HUES6 (cell line): ENCODE measurements around the gene AHCYL1.

ENCODE experiments used
- H3K27ac ChIP-seq: 2 replicates; pipeline ENCODE4 v1.7.0; 2013; ENCODE audit warnings: low read depth, mild to moderate bottlenecking, low read length, inconsistent platforms
- H3K27me3 ChIP-seq: 2 replicates; pipeline ENCODE4 v1.6.1; 2013; ENCODE audit warnings: low read length; ENCODE audit not compliant: control insufficient read depth, insufficient read depth
- H3K36me3 ChIP-seq: 2 replicates; pipeline ENCODE4 v1.6.1; 2013; ENCODE audit warnings: low read length; ENCODE audit not compliant: control insufficient read depth, insufficient read depth
- H3K4me1 ChIP-seq: 2 replicates; pipeline ENCODE4 v1.6.1; 2013; ENCODE audit warnings: low read length; ENCODE audit not compliant: control insufficient read depth, insufficient read depth
- H3K4me3 ChIP-seq: 2 replicates; pipeline ENCODE4 v1.5.1; 2013; ENCODE audit warnings: low read depth, low read length
- H3K9ac ChIP-seq: one replicate; pipeline ENCODE4 v1.6.1; 2013; ENCODE audit warnings: mild to moderate bottlenecking, low read length
- H3K9me3 ChIP-seq: 2 replicates; pipeline ENCODE4 v1.6.1; 2013; ENCODE audit warnings: low read depth, low read length; ENCODE audit not compliant: control insufficient read depth, insufficient read depth

Gene AHCYL1

DNA sequence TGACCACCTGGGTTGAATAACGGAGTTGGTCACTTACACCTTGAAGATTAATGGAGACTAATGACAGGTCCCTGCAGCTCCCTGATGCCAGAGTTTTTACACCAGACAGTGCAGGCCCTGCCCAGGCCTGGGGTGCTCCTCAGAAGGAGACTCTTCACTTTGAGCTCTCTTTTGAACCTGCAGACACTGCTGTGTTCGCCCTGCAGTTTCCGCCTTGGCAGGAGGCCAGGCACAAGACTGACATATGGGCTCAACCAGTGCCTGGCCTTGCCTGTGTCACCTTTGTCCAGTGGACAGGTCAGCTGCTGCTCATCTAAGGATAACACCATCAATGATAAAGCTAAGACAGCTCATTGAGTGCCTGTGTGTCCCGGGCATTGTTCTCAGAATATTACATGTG, 55.1 kb downstream of the AHCYL1 start:
- Histone ChIP-seq H3K4me3 (no peak overlapping the region), H3K36me3 (peaks cover 74% of the 10 kb centered on the region), H3K27me3 (no peaks in the 10 kb centered on the region), H3K27ac (no peak overlapping the region), H3K4me1 (peaks cover 6% of the 10 kb centered on the region), H3K9ac (no peak overlapping the region), H3K9me3 (no peaks in the 10 kb centered on the region)

DNA sequence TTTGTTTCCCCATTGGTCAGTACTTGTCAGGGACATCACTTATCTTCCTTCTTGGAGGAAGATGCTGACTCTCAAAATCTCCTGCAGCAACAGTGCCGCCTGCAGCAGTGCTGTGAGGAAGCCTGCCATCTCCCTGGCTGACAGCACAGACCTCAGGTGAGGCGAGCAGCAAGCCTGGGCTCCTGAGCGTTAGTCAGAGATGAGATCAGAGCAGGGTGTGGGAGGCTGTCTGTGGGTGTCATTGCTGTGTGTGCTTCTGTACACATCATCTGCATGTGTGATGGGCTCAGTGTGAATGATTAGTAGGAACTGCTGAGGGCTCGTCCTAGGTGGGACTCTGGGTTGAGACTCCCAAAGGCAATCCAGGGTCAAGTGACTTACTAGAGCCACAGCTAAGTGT, 56.0 kb downstream of the AHCYL1 start:
- no peak overlapping the region for H3K4me3 ChIP-seq
- H3K36me3 ChIP-seq, result peaks cover 83% of the 10 kb centered on the region
- H3K9ac ChIP-seq, result no peak overlapping the region
- H3K27ac ChIP-seq, result no peak overlapping the region
- H3K4me1 ChIP-seq, result peaks cover 3% of the 10 kb centered on the region
- no peaks in the 10 kb centered on the region for H3K27me3 ChIP-seq
- no peaks in the 10 kb centered on the region for H3K9me3 ChIP-seq

DNA sequence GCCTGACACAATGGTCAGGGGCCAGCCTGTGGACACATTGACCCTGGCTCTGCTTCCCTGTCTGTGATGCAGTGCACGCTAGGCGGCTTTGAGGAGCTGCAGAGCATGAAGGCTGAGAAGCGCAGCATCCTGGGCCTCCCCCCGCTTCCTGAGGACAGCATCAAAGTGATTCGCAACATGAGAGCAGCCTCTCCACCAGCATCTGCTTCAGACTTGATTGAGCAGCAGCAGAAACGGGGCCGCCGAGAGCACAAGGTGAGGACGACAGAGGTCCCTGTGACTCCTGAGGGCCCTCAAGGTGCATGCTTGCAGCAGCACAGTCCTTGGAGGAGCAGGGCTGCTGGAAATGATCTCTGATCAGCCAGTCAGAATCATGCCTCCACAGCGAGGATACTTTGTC, 58.5 kb downstream of the AHCYL1 start:
- H3K4me1 ChIP-seq, result no peaks in the 10 kb centered on the region
- no peak overlapping the region for H3K9ac ChIP-seq
- H3K9me3 ChIP-seq, result no peaks in the 10 kb centered on the region
- H3K27ac ChIP-seq, result no peak overlapping the region
- H3K4me3 ChIP-seq, result no peak overlapping the region
- no peaks in the 10 kb centered on the region for H3K27me3 ChIP-seq
- peaks cover 98% of the 10 kb centered on the region for H3K36me3 ChIP-seq

DNA sequence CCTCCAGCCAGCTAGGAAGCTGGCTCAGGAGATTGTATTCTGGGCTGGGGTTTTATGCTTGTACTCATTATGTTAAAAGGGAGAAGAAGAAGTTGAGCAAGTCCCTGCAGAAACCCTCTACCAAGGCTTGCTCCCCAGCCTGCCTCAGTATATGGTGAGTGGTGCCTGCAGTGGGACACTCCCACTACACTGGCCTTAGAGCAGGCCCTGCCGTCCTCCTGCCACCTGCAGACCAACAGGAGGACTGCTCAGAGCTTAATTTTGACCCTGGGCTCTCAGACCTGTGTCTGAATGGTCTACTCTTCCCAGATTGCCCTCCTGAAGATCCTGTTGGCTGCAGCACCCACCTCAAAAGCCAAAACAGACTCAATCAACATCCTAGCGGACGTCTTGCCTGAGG, 62.9 kb downstream of the AHCYL1 start:
- Histone ChIP-seq H3K4me1 (no peaks in the 10 kb centered on the region), H3K9ac (no peak overlapping the region), H3K27me3 (no peaks in the 10 kb centered on the region), H3K4me3 (no peak overlapping the region), H3K36me3 (peaks cover 98% of the 10 kb centered on the region), H3K9me3 (no peaks in the 10 kb centered on the region), H3K27ac (no peak overlapping the region)

DNA sequence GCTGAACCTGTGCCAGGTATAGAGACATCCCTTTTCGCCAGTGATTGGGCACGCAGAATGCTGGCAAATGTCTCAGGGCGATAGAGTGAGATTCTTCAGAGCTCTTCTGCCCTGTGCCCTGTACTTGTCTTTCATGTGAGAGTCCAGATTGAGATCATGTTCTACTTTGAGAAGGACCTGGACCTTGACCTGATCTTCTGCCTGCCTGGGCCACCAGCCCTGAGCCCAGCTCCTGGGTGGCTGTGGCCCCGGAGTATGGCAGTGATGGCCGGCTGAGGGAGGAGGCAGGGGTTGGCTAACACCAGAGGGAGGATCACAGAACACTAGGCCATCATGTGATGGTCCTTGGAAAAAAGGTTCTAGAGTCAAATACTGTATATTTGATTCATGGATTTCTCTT, 63.7 kb downstream of the AHCYL1 start:
- Histone ChIP-seq H3K27ac (no peak overlapping the region), H3K4me3 (no peak overlapping the region), H3K9ac (no peak overlapping the region), H3K27me3 (no peaks in the 10 kb centered on the region), H3K9me3 (no peaks in the 10 kb centered on the region), H3K4me1 (no peaks in the 10 kb centered on the region), H3K36me3 (peaks cover 98% of the 10 kb centered on the region)

DNA sequence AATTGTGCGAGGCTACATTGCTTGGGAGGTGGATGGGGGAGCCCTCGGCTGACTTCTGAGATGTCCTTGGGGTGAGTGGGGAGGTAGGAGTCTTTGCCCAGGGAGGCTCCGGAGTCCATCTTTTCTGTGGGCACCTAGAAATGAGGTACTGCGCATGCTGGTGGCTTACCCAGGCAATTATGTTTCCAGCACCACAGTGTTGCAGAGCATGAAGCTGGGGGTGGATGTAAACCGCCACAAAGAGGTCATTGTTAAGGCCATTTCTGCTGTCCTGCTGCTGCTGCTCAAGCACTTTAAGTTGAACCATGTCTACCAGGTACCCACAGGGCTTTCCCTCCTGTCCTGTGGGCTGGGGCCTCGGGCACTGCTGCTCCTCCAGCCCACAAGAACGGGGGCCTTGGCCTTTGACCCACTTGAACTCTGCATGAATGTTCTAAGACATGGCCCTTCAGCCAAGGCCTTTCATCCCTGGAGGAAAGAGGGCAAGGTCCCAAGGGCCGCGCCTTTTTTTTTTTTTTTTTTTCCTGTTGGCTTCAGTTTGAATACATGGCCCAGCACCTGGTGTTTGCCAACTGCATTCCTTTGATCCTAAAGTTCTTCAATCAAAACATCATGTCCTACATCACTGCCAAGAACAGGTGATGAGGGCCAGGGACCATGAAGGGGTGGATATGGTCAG, 64.5 kb downstream of the AHCYL1 start:
- H3K27me3 ChIP-seq, result no peaks in the 10 kb centered on the region
- no peak overlapping the region for H3K27ac ChIP-seq
- no peaks in the 10 kb centered on the region for H3K9me3 ChIP-seq
- no peak overlapping the region for H3K4me3 ChIP-seq
- no peak overlapping the region for H3K9ac ChIP-seq
- peaks cover 97% of the 10 kb centered on the region for H3K36me3 ChIP-seq
- H3K4me1 ChIP-seq, result no peaks in the 10 kb centered on the region

DNA sequence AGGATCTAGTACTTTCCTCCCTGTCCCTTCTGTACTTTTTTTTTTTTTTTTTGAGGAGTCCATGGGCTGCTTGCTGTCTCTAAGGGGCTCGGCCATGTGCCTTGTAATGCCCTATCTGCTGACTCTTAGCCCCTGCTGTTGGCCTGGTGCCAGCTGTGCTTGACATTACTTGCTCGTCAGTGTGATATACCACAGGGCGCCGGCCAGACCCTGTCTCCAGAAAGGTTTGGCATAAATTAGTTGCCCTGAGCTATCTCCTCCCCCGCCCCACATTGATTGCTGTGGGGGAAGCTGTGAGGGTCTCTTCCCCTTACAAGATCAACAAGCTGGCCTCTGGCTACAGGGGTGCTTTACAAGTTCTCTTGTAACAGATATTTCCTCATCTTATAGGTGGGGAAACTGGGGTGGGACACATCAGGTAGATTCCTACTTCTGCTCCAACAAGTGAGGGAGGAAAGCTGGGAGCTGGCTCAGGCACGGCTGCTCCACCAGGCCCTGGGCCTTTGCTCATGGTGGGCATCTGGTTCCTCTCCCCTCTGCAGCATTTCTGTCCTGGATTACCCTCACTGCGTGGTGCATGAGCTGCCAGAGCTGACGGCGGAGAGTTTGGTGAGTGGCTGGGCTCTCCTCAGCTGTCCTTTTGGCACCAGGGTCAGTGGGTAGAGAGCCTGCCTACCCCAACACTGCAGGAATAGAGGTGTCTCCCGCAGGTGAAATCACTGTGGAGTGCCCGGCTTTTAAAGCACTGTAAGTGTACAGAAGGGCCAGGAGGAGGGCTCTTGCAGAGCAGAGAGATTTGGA, 65.4 kb downstream of the AHCYL1 start:
- H3K27ac ChIP-seq, result no peak overlapping the region
- H3K9ac ChIP-seq, result no peak overlapping the region
- H3K4me3 ChIP-seq, result no peak overlapping the region
- H3K9me3 ChIP-seq, result no peaks in the 10 kb centered on the region
- H3K27me3 ChIP-seq, result no peaks in the 10 kb centered on the region
- no peaks in the 10 kb centered on the region for H3K4me1 ChIP-seq
- peaks cover 97% of the 10 kb centered on the region for H3K36me3 ChIP-seq

DNA sequence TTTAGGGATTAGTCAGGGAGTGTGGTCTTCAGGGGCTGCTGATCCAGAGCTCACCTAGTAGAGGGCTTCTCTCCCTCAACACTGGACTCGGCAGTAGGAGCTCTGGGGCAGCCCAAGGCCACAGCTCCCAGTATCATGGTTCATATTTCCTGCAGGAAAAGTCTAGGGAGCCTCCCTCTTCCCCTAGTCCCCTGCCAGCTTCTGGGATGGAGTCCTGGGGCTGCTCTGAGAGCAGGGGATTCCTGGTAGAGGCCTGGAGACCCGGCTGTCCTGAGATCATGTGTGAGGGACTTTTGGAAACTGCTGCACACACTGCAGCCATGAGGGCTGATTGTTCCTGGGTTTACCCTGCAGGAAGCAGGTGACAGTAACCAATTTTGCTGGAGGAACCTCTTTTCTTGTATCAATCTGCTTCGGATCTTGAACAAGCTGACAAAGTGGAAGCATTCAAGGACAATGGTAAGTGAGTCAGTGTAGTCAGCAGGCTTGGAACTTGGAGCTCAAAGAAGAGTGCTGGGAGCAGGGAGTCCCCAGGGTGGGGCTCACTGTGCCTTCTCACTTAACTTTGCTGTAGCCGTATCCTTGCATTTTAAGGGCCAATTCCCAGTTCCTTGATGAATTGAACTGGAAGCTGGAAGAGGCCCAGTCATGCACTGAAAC, 66.2 kb downstream of the AHCYL1 start:
- Histone ChIP-seq H3K27me3 (no peaks in the 10 kb centered on the region), H3K9ac (no peak overlapping the region), H3K9me3 (no peaks in the 10 kb centered on the region), H3K36me3 (peaks cover 97% of the 10 kb centered on the region), H3K4me1 (no peaks in the 10 kb centered on the region), H3K4me3 (no peak overlapping the region), H3K27ac (no peak overlapping the region)

DNA sequence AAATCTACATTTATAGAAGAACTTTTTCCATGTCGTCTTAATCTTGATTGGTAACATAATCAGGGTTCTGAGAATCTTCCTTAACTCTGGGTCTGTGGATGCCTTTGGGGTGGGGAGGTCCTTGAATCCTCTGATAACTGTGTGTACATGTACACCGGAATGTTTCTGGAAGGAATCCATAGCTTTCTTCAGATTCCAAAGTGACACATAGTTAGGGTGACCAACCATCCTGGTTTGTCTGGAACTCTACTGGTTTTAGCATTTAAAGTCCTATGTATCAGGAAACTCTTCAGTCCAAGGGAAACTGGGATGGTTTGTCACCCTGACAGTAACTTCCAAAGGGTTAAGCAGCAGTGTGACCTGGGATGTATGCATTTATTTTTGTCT, 66.7 kb downstream of the AHCYL1 start:
- Histone ChIP-seq H3K9me3 (no peaks in the 10 kb centered on the region), H3K27me3 (no peaks in the 10 kb centered on the region), H3K27ac (no peak overlapping the region), H3K4me3 (no peak overlapping the region), H3K9ac (no peak overlapping the region), H3K4me1 (no peaks in the 10 kb centered on the region), H3K36me3 (peaks cover 97% of the 10 kb centered on the region)

DNA sequence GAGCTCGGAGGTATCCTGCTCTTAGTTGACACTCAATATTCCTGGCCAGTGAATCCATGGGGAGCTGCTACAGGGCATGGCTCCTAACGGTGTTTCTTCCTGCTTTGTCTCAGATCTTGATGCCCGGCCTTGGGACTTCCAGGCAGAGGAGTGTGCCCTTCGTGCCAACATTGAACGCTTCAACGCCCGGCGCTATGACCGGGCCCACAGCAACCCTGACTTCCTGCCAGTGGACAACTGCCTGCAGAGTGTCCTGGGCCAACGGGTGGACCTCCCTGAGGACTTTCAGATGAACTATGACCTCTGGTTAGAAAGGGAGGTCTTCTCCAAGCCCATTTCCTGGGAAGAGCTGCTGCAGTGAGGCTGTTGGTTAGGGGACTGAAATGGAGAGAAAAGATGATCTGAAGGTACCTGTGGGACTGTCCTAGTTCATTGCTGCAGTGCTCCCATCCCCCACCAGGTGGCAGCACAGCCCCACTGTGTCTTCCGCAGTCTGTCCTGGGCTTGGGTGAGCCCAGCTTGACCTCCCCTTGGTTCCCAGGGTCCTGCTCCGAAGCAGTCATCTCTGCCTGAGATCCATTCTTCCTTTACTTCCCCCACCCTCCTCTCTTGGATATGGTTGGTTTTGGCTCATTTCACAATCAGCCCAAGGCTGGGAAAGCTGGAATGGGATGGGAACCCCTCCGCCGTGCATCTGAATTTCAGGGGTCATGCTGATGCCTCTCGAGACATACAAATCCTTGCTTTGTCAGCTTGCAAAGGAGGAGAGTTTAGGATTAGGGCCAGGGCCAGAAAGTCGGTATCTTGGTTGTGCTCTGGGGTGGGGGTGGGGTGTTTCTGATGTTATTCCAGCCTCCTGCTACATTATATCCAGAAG, 69.2 kb downstream of the AHCYL1 start:
- no peaks in the 10 kb centered on the region; the same call in 1 of the 2 replicates for H3K4me1 ChIP-seq
- no peak overlapping the region for H3K4me3 ChIP-seq
- H3K9ac ChIP-seq, result no peak overlapping the region
- no peaks in the 10 kb centered on the region for H3K9me3 ChIP-seq
- H3K36me3 ChIP-seq, result peaks cover 96% of the 10 kb centered on the region
- H3K27me3 ChIP-seq, result no peaks in the 10 kb centered on the region
- H3K27ac ChIP-seq, result no peak overlapping the region
